Prostate gland (tissue), 2 donors: ENCODE results near the gene PPM1B.

Experiments
- POLR2A ChIP-seq: fragments of 450-650 bp; IDR thresholded peaks from one replicate; pipeline ENCODE4 v1.6.1; 2016; ENCODE audit warnings: antibody characterized with exemption, mild to moderate bottlenecking
- TF ChIP-seq, protein P1 (sequence below), 4 experiments: fragments of 200-600 bp in 2 of 4; fragments of 450-650 bp in 2 of 4; sonication (generic) in 2 of 4; IDR thresholded peaks; 1 replicate in 3 of 4; 2 replicates in 1 of 4; pipeline ENCODE4 v1.5.1; 2016 to 2019; ENCODE audit warnings: antibody characterized with exemption in 4 of 4, mild to moderate bottlenecking in 2 of 4, moderate library complexity in 2 of 4

GRCh38 chr2:44188696-44189095 is 20.0 kb downstream of the PPM1B start:
- TF ChIP-seq, protein P1, sequence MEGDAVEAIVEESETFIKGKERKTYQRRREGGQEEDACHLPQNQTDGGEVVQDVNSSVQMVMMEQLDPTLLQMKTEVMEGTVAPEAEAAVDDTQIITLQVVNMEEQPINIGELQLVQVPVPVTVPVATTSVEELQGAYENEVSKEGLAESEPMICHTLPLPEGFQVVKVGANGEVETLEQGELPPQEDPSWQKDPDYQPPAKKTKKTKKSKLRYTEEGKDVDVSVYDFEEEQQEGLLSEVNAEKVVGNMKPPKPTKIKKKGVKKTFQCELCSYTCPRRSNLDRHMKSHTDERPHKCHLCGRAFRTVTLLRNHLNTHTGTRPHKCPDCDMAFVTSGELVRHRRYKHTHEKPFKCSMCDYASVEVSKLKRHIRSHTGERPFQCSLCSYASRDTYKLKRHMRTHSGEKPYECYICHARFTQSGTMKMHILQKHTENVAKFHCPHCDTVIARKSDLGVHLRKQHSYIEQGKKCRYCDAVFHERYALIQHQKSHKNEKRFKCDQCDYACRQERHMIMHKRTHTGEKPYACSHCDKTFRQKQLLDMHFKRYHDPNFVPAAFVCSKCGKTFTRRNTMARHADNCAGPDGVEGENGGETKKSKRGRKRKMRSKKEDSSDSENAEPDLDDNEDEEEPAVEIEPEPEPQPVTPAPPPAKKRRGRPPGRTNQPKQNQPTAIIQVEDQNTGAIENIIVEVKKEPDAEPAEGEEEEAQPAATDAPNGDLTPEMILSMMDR (IDR thresholded peaks at IDR 0.05), result no peak
- no peak for TF ChIP-seq POLR2A
